Neural progenitor cell (in vitro differentiated cells): Measurements from ENCODE around the gene TSPAN18. TPM values are rescaled to one million over a fixed set of nuclear protein-coding genes. Genes with fewer than 3 reads are reported as not detected.
A peak's percentile ranks its signal among the peaks of the same experiment; 100 is the strongest.

Source experiments
- DNase-seq: peaks from one replicate; pipeline ENCODE4 v3.0.0-alpha.2; 2016; ENCODE audit warnings: low spot score
- H2AFZ ChIP-seq: fragments of 200-600 bp; sonication (generic); replicated peaks from 2 replicates; pipeline ENCODE4 v1.6.1; 2016; ENCODE audit warnings: antibody characterized with exemption
- H3F3A ChIP-seq: fragments of 200-600 bp; sonication (generic); 2 replicates; pipeline ENCODE4 v1.6.1; 2016; ENCODE audit warnings: antibody characterized with exemption, low read depth
- H3K27ac ChIP-seq: fragments of 200-600 bp; sonication (generic); 2 replicates; pipeline ENCODE4 v1.5.1; 2016; ENCODE audit warnings: mild to moderate bottlenecking
- H3K27me3 ChIP-seq: fragments of 200-600 bp; sonication (generic); 2 replicates; pipeline ENCODE4 v1.6.1; 2016; ENCODE audit warnings: mild to moderate bottlenecking, moderate library complexity
- H3K36me3 ChIP-seq: fragments of 200-600 bp; sonication (generic); 2 replicates; pipeline ENCODE4 v1.5.1; 2016
- H3K4me1 ChIP-seq: fragments of 200-600 bp; sonication (generic); 2 replicates; pipeline ENCODE4 v1.6.1; 2016; ENCODE audit warnings: mixed run types
- H3K4me2 ChIP-seq: fragments of 200-600 bp; sonication (generic); 2 replicates; pipeline ENCODE4 v1.6.1; 2016
- H3K4me3 ChIP-seq: fragments of 200-600 bp; sonication (generic); 2 replicates; pipeline ENCODE4 v1.5.1; 2016
- H3K79me2 ChIP-seq: fragments of 200-600 bp; sonication (generic); 2 replicates; pipeline ENCODE4 v1.6.1; 2016; ENCODE audit warnings: low read depth
- H3K9ac ChIP-seq: fragments of 200-600 bp; sonication (generic); 2 replicates; pipeline ENCODE4 v1.6.1; 2016
- H3K9me3 ChIP-seq: fragments of 200-600 bp; sonication (generic); 2 replicates; pipeline ENCODE4 v1.5.1; 2016; ENCODE audit warnings: low read depth
- H4K20me1 ChIP-seq: fragments of 200-600 bp; sonication (generic); 2 replicates; pipeline ENCODE4 v1.6.1; 2016; ENCODE audit warnings: low read depth
- H3K27ac Mint-ChIP-seq: 3 replicates; pipeline ENCODE4 v1.8.0; 2021; ENCODE audit warnings: mixed read lengths
- H3K27me3 Mint-ChIP-seq: 2 replicates; pipeline ENCODE4 v1.8.0; 2022; ENCODE audit warnings: low read depth, mild to moderate bottlenecking, inconsistent platforms, moderate library complexity, mixed read lengths; ENCODE audit not compliant: insufficient read depth
- H3K36me3 Mint-ChIP-seq: 3 replicates; pipeline ENCODE4 v1.8.0; 2021; ENCODE audit warnings: mixed read lengths
- H3K4me1 Mint-ChIP-seq: 3 replicates; pipeline ENCODE4 v1.8.0; 2021; ENCODE audit warnings: mixed read lengths
- H3K4me3 Mint-ChIP-seq: 3 replicates; pipeline ENCODE4 v1.8.0; 2021; ENCODE audit warnings: mild to moderate bottlenecking, moderate library complexity, mixed read lengths
- H3K9me3 Mint-ChIP-seq: 3 replicates; pipeline ENCODE4 v1.8.0; 2020; ENCODE audit warnings: mixed read lengths
- EZH2 ChIP-seq: fragments of 200-600 bp; sonication (generic); IDR thresholded peaks from 2 replicates; pipeline ENCODE4 v1.6.1; 2017; ENCODE audit warnings: antibody characterized with exemption, mild to moderate bottlenecking, moderate library complexity
- EZH2phosphoT487 ChIP-seq: fragments of 200-600 bp; sonication (generic); IDR thresholded peaks from 2 replicates; pipeline ENCODE4 v1.6.1; 2017; ENCODE audit warnings: antibody characterized with exemption
- total RNA-seq: library from RNA; depleted of rRNA; stranded (reverse); fragments of >200 nt; gene quantifications from 2 replicates; pipeline ENCODE4 v1.2.3, GENCODE V29; 2015; ENCODE audit warnings: low replicate concordance
- TF ChIP-seq, protein P1 (sequence below): fragments of 200-600 bp; sonication (generic); IDR thresholded peaks from 2 replicates; pipeline ENCODE4 v1.5.1; 2017; ENCODE audit warnings: antibody characterized with exemption, mild to moderate bottlenecking

The TSPAN18 gene
- total RNA-seq, 1 donor from 2014 or later = 16.5 TPM

DNA sequence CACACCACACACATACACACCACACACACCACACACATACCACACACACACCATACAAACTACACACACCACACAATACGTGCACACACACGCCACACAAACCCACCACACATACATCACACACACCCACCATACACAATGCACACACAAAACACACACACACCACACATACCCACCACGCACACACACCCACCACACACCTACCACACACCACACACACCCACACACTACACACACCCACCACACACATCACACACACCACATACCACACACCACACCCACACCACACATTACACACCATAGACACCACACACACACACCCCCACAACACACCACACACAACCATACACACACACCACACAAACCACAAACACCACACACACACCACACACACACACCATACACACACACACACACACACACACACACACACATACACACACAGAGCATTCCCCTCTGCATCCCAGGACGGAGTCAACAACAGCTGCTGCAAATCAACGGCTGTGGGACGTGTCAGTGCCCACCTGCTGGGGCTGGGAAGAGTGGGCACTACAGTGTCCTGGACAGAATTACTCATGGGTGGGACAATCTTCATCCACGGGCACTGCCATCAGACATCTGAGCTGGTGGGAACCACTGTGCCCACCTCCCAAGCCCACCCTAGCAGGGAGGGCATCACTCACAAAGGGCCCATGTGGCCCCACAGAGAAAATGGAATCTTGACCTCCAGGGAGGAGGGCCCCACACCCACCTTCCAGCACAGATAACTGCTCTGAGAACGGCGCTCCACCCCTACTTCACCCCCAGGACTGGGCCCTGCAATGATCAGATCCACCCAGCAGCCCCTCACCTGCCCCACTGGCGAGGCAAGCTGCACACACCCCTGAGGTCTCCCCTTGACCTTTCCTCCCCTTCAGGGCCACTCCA is 215.5 kb downstream of the TSPAN18 start:
- H3K36me3 Mint-ChIP-seq = no peaks in the 10 kb centered on the region
- Histone ChIP-seq H3K27ac (no peak overlapping the region), H3K27me3 (no peaks in the 10 kb centered on the region), H3K4me1 (peaks cover 45% of the 10 kb centered on the region), H4K20me1 (peaks cover 100% of the 10 kb centered on the region), H2AFZ (no peak overlapping the region), H3K79me2 (peaks cover 90% of the 10 kb centered on the region), H3K9ac (no peak overlapping the region), H3K9me3 (no peaks in the 10 kb centered on the region), H3F3A (peaks cover 43% of the 10 kb centered on the region), H3K4me2 (no peak overlapping the region), H3K4me3 (no peak overlapping the region), H3K36me3 (no peaks in the 10 kb centered on the region)
- peak overlapping the region; percentile 42 for H3K4me3 Mint-ChIP-seq
- TF ChIP-seq EZH2phosphoT487 (no peak), EZH2 (no peak)
- TF ChIP-seq, protein P1, sequence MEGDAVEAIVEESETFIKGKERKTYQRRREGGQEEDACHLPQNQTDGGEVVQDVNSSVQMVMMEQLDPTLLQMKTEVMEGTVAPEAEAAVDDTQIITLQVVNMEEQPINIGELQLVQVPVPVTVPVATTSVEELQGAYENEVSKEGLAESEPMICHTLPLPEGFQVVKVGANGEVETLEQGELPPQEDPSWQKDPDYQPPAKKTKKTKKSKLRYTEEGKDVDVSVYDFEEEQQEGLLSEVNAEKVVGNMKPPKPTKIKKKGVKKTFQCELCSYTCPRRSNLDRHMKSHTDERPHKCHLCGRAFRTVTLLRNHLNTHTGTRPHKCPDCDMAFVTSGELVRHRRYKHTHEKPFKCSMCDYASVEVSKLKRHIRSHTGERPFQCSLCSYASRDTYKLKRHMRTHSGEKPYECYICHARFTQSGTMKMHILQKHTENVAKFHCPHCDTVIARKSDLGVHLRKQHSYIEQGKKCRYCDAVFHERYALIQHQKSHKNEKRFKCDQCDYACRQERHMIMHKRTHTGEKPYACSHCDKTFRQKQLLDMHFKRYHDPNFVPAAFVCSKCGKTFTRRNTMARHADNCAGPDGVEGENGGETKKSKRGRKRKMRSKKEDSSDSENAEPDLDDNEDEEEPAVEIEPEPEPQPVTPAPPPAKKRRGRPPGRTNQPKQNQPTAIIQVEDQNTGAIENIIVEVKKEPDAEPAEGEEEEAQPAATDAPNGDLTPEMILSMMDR = no peak
- H3K9me3 Mint-ChIP-seq = no peaks in the 10 kb centered on the region
- H3K4me1 Mint-ChIP-seq = peaks cover 61% of the 10 kb centered on the region
- peaks cover 4% of the 10 kb centered on the region for H3K27me3 Mint-ChIP-seq
- peak overlapping the region; percentile 57 for H3K27ac Mint-ChIP-seq
- DNase-seq = no peak

DNA sequence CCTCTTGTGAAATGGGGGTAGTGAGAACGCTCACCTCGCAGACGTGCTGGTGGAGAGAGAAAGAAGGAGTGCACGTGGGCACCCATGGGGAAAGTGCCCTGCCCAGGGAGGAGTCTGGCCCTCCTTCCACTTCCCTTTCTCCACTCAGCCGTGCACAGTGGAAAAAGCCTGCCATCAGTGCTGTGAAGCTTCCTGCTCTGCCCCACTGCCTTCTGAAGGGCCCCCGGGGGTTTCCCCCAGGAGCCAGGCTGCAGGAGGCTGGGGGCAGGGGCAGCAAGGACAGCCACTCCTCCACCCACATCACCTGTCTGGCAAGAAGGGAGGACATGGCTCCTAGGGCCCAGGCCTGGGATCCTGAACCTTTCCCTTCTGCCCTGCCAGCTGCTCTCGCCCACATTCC is 216.4 kb downstream of the TSPAN18 start:
- Histone ChIP-seq H3K27me3 (no peaks in the 10 kb centered on the region), H3K79me2 (peaks cover 98% of the 10 kb centered on the region), H3K4me2 (no peak overlapping the region), H4K20me1 (peaks cover 100% of the 10 kb centered on the region), H3K4me3 (no peak overlapping the region), H2AFZ (no peak overlapping the region), H3F3A (peaks cover 50% of the 10 kb centered on the region), H3K9me3 (no peaks in the 10 kb centered on the region), H3K4me1 (peaks cover 50% of the 10 kb centered on the region), H3K27ac (no peak overlapping the region), H3K36me3 (no peaks in the 10 kb centered on the region), H3K9ac (no peak overlapping the region)
- Mint-ChIP-seq H3K4me1 (peaks cover 67% of the 10 kb centered on the region), H3K27me3 (peaks cover 8% of the 10 kb centered on the region), H3K4me3 (no peak overlapping the region), H3K9me3 (no peaks in the 10 kb centered on the region), H3K36me3 (no peaks in the 10 kb centered on the region), H3K27ac (no peak overlapping the region)
- DNase-seq = no peak
- TF ChIP-seq EZH2 (no peak), EZH2phosphoT487 (no peak)
- TF ChIP-seq, protein P1 = no peak

DNA sequence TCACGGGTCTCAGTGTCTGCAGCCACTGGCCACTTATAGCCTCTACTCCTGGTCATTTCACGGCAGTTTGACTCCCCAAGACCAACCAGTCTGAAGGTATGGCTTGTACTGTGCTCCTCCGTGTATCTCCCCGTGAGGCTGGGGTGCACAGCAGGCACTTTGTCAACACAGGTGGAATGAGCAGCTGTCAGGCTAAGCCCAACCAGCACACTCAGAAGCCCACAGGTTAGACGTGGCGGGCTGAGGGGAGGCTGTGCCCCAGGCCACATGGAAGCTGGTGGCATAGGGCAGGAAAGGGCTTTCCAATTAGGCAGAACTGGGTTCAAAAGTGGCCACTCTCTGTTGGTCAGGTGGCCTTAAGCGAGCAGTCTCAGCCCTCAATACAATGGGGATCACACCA is 216.9 kb downstream of the TSPAN18 start:
- H3K79me2 ChIP-seq = peaks cover 98% of the 10 kb centered on the region
- H3K36me3 ChIP-seq = no peaks in the 10 kb centered on the region
- no peak for DNase-seq
- H3F3A ChIP-seq = peaks cover 52% of the 10 kb centered on the region
- TF ChIP-seq, protein P1 = no peak
- TF ChIP-seq EZH2phosphoT487 = no peak
- TF ChIP-seq EZH2 = no peak
- no peak overlapping the region for H2AFZ ChIP-seq
- no peaks in the 10 kb centered on the region for H3K36me3 Mint-ChIP-seq
- no peak overlapping the region for H3K4me3 Mint-ChIP-seq
- H4K20me1 ChIP-seq = peaks cover 100% of the 10 kb centered on the region
- no peaks in the 10 kb centered on the region for H3K27me3 ChIP-seq
- no peaks in the 10 kb centered on the region for H3K9me3 ChIP-seq
- no peak overlapping the region for H3K9ac ChIP-seq
- H3K4me1 ChIP-seq = peaks cover 52% of the 10 kb centered on the region
- H3K27ac ChIP-seq = no peak overlapping the region
- peaks cover 73% of the 10 kb centered on the region for H3K4me1 Mint-ChIP-seq
- peak overlapping the region; percentile 68 for H3K4me2 ChIP-seq
- H3K27ac Mint-ChIP-seq = no peak overlapping the region
- no peaks in the 10 kb centered on the region for H3K9me3 Mint-ChIP-seq
- H3K27me3 Mint-ChIP-seq = peaks cover 8% of the 10 kb centered on the region
- H3K4me3 ChIP-seq = no peak overlapping the region
